Measurements from ENCODE around the gene ARHGEF39.

ARHGEF39 gene

DNA sequence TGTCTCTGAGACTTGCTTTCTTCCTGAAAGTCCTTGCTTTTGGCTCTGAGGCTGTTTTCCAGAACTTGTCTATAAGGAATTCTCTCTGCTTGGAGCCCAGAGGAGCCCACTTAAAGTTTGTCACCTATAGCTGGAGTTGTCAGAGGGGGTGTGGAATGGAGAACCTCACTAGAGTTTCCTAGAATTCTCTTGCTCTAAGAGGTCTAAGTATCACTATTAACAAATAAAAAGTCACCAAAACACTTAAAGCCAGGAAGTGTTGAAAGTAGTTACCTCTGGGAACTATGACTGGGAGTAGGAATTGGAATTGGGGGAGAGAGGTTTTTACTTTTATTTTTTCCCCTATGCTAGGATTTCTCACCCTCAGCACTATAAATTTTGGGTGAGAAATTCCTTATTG is 29.3 kb downstream of the ARHGEF39 start:
- TF ChIP-seq, protein P1, sequence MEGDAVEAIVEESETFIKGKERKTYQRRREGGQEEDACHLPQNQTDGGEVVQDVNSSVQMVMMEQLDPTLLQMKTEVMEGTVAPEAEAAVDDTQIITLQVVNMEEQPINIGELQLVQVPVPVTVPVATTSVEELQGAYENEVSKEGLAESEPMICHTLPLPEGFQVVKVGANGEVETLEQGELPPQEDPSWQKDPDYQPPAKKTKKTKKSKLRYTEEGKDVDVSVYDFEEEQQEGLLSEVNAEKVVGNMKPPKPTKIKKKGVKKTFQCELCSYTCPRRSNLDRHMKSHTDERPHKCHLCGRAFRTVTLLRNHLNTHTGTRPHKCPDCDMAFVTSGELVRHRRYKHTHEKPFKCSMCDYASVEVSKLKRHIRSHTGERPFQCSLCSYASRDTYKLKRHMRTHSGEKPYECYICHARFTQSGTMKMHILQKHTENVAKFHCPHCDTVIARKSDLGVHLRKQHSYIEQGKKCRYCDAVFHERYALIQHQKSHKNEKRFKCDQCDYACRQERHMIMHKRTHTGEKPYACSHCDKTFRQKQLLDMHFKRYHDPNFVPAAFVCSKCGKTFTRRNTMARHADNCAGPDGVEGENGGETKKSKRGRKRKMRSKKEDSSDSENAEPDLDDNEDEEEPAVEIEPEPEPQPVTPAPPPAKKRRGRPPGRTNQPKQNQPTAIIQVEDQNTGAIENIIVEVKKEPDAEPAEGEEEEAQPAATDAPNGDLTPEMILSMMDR (IDR thresholded peaks at IDR 0.05; ENCODE audit: low read depth, low read length, missing control alignments), result no peak
- no peak overlapping the region for H3K4me3 ChIP-seq (replicated peaks; ENCODE audit: low read depth, low read length)
- DNase-seq (ENCODE audit: extremely low read depth, low read depth), result no peak

DNA sequence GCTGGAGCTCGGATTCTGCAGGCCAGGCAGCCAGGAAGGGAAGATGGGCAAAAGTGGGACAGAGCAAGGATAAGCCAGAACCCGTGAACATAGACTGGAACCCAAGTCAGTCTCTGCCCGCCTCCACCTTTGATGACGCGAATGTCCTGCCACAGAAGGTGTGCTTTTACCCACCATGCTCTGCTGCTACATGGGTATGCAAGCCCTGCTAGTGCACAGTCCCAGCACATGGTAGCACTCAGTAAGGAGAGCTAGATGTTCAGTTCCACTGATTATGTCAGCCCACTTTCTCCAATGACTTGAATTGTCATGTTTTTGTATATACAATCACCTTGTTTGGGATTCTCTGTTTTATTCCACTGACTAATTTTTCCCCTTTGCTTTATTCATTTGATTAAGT is 35.4 kb downstream of the ARHGEF39 start:
- H3K4me3 ChIP-seq (replicated peaks; ENCODE audit: low read depth, low read length), result no peak overlapping the region
- TF ChIP-seq, protein P1 (IDR thresholded peaks at IDR 0.05; ENCODE audit: low read depth, low read length, missing control alignments), result no peak
- DNase-seq (ENCODE audit: extremely low read depth, low read depth), result no peak

DNA sequence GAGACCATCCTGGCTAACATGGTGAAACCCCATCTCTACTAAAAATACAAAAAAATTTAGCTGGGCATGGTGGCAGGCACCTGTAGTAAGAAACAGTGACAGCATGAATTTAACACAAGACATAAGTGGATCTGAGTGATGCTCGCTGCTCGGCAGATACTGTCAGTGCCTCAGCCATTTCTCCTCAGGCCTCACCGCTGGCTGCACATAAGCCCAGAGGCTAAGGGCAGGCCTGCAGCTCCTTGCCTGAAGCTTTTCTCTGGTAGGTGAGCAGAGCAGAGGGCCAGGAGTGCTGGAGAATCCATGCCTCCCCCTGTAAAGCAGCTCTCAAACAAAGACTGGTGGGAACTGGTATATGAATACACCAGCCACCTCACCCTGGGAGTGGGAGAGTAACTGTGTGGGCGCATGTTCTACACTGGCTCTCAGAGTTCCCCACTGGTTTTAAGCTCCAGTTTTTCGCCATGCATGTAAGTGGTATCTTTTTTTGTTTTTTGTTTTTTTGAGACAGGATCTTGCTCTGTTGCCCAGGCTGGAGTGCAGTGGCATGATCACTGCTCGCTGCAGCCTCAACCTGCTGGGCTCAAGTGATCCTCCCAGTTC is 36.5 kb downstream of the ARHGEF39 start:
- DNase-seq (ENCODE audit: extremely low read depth, low read depth), result no peak
- TF ChIP-seq, protein P1 (IDR thresholded peaks at IDR 0.05; ENCODE audit: low read depth, low read length, missing control alignments), result no peak
- H3K4me3 ChIP-seq (replicated peaks; ENCODE audit: low read depth, low read length), result no peak overlapping the region

DNA sequence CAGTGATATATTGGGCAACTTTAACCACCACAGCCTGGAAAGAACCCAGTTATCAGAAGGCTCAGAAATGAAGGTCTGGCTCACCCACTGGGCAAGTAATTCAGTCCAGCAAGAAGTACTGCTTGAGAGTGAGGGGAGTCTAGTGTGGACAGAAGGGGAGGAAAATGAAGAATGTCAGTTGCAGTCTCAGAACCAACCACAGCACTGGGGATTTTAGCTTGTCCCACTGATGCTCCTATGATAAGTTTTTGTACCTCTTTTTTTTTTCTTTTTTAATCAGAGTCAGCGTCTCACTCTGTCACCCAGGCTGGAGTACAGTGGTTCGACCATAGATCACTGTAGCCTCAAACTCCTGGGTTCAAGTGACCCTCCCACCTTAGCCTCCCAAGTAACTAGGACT is 37.4 kb downstream of the ARHGEF39 start:
- no peak overlapping the region for H3K4me3 ChIP-seq (replicated peaks; ENCODE audit: low read depth, low read length)
- no peak for DNase-seq (ENCODE audit: extremely low read depth, low read depth)
- TF ChIP-seq, protein P1 (IDR thresholded peaks at IDR 0.05; ENCODE audit: low read depth, low read length, missing control alignments), result no peak

DNA sequence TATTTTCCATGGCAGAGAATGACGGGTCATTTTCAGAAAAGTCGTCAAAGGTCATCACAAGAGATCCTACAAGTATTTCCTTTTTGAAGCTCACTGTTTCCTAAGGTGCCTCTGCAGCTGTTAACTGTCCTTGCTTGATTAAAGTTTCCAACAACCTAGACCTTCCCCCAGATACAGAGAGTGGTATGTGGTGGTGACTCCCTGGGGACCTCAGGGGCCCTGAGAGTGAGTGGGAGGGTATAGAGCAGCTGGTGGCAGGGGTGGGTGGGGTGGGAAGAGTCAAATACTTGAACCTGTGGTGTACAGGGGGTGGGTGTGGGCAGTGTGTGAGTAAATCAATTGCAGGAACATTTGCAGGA is 45.2 kb downstream of the ARHGEF39 start:
- DNase-seq (ENCODE audit: extremely low read depth, low read depth), result no peak
- no peak overlapping the region for H3K4me3 ChIP-seq (replicated peaks; ENCODE audit: low read depth, low read length)
- TF ChIP-seq, protein P1 (IDR thresholded peaks at IDR 0.05; ENCODE audit: low read depth, low read length, missing control alignments), result no peak

DNA sequence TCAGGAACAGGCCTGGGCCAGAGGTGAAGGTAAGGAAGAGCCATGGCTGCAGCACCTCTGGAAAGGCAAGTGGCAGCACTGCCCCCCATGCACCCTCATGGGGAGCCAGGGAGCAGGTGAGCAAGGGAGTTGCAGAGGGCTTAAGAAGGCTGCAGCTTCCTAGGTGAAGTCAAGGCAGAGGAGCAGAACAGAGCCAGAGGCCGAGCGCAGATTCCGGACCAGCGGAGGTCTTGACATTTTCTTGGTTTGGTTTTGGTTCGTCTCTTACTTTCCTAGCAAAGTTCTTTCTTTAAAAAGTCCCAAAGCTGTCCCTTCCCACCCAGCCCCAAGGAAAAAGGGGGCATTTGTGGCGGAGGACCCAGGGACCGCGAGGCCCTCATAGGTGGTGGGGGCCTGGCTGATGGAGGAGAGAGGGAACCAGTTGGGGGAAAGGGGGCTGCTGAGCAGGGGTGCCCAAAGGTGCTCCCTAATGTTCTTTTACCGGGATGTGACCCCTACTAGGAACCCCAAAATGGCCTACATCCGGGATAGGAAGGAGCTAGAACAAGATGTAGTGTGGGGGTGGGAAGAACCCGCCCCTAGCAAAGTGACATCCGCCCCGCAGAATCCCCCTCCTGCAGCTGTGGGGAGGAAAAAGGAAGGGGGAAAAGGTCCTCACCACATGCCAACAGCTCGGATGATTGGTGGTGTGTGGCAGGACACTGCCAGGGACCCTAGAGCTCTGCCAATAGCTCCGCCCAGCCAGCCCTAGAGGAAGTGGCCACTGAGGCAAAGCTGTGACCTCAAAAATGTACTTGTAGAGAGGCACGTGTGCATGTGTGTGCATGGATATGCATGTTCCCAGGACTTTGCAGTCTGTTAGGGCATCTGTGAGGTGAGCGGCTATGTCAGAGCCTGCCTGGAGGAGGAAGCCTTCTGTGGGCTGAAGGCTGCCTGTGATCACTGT is 45.9 kb downstream of the ARHGEF39 start:
- no peak for DNase-seq (ENCODE audit: extremely low read depth, low read depth)
- H3K4me3 ChIP-seq (replicated peaks; ENCODE audit: low read depth, low read length), result no peak overlapping the region
- TF ChIP-seq, protein P1 (IDR thresholded peaks at IDR 0.05; ENCODE audit: low read depth, low read length, missing control alignments), result no peak
